ENCODE data around the gene TBC1D22A. TPM values are rescaled to one million over a fixed set of nuclear protein-coding genes. Genes with fewer than 3 reads are reported as not detected.

The TBC1D22A gene
- total RNA-seq, 1 donor from 2014 or later = 24.2 TPM

DNA sequence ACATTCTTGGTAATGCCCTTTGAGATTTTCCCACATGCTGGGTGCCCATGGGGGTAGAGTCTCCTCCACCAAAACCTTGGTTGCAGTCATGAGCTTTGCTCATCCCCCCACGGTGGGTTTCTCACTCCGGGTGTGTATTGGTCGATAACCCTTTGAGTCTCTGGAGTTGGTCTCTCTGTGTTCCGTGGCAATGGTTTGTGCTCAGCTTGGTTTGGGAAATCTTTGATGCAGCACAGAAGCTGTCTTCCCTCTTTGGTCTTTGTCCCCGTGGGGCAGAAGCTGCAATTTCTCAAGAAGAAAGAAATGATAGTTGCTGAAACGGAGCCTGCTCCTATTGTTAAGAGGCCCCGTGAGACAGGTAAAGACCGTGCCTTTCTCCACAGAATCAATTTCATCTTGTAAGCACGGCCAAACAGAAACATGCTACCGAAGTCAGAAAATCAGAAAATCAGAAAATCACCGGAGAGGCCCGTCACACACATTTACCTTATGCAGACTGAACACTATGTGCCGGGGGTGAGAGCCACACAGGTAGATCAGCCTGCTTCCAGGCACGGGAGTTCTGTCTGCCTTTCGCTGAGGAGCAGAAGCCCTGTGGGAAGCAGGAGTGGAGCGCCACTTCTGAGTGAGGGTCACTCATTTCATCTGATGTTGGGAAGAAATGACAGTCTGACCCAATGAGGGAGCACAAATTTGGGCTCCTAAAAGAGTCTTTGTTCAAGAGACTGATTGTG, 186.1 kb downstream of the TBC1D22A start:
- Mint-ChIP-seq H3K9me3 (ENCODE audit: unreplicated experiment) (no peaks in the 10 kb centered on the region), H3K27ac (ENCODE audit: unreplicated experiment) (no peak overlapping the region), H3K27me3 (ENCODE audit: low read depth, unreplicated experiment) (no peaks in the 10 kb centered on the region), H3K4me3 (ENCODE audit: unreplicated experiment) (no peak overlapping the region), H3K36me3 (ENCODE audit: low read depth, unreplicated experiment) (peaks cover 38% of the 10 kb centered on the region), H3K4me1 (ENCODE audit: low read depth, unreplicated experiment) (peaks cover 6% of the 10 kb centered on the region)
- Histone ChIP-seq H3K9me3 (ENCODE audit: insufficient read depth, low read depth, low read length) (no peaks in the 10 kb centered on the region), H4K20me1 (ENCODE audit: insufficient read depth, low read length) (peaks cover 15% of the 10 kb centered on the region), H2AFZ (ENCODE audit: low read depth, low read length) (no peak overlapping the region), H3K9ac (ENCODE audit: low read length) (no peak overlapping the region), H3K27me3 (ENCODE audit: insufficient read depth, low read length) (no peaks in the 10 kb centered on the region), H3K4me2 (ENCODE audit: low read length) (no peak overlapping the region), H3K27ac (ENCODE audit: low read depth, low read length) (no peak overlapping the region), H3K79me2 (ENCODE audit: insufficient read depth, low read length) (no peaks in the 10 kb centered on the region), H3K36me3 (ENCODE audit: insufficient read depth, low read length) (no peaks in the 10 kb centered on the region), H3K4me3 (ENCODE audit: insufficient read depth, low read depth, low read length) (no peak overlapping the region), H3K4me1 (ENCODE audit: insufficient read depth, low read length) (no peaks in the 10 kb centered on the region)
- DNase-seq (ENCODE audit: low read depth) = no peak
- TF ChIP-seq EZH2 (IDR thresholded peaks at IDR 0.05; ENCODE audit: insufficient read depth, low read length) = no peak
- TF ChIP-seq, protein P1, sequence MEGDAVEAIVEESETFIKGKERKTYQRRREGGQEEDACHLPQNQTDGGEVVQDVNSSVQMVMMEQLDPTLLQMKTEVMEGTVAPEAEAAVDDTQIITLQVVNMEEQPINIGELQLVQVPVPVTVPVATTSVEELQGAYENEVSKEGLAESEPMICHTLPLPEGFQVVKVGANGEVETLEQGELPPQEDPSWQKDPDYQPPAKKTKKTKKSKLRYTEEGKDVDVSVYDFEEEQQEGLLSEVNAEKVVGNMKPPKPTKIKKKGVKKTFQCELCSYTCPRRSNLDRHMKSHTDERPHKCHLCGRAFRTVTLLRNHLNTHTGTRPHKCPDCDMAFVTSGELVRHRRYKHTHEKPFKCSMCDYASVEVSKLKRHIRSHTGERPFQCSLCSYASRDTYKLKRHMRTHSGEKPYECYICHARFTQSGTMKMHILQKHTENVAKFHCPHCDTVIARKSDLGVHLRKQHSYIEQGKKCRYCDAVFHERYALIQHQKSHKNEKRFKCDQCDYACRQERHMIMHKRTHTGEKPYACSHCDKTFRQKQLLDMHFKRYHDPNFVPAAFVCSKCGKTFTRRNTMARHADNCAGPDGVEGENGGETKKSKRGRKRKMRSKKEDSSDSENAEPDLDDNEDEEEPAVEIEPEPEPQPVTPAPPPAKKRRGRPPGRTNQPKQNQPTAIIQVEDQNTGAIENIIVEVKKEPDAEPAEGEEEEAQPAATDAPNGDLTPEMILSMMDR (IDR thresholded peaks at IDR 0.05; ENCODE audit: insufficient read depth, low read depth, low read length) = no peak
- no peak for FAIRE-seq

DNA sequence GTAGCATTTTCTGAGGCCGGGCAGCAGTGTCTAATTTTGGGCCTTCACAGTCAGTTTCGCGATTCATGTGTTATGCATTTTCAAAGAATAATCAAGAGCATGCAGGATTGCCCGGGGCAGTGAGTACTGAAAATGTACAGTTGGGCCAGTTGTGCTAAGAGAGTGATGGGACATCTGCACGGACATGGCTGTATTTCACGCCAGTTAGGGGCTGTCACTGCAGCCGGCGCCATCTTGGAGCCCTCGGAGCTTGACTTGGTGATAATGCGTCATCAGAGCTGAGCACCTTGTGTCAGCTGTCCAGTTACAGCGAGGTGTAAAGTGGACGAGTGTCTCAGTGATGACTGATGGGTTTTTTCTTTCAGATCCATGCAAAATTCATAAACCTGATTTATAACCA, 188.9 kb downstream of the TBC1D22A start:
- Histone ChIP-seq H3K4me2 (ENCODE audit: low read length) (no peak overlapping the region), H4K20me1 (ENCODE audit: insufficient read depth, low read length) (peaks cover 26% of the 10 kb centered on the region), H3K9ac (ENCODE audit: low read length) (no peak overlapping the region), H3K27ac (ENCODE audit: low read depth, low read length) (no peak overlapping the region), H3K9me3 (ENCODE audit: insufficient read depth, low read depth, low read length) (no peaks in the 10 kb centered on the region), H3K4me3 (ENCODE audit: insufficient read depth, low read depth, low read length) (no peak overlapping the region), H2AFZ (ENCODE audit: low read depth, low read length) (no peak overlapping the region), H3K36me3 (ENCODE audit: insufficient read depth, low read length) (no peaks in the 10 kb centered on the region), H3K27me3 (ENCODE audit: insufficient read depth, low read length) (no peaks in the 10 kb centered on the region), H3K4me1 (ENCODE audit: insufficient read depth, low read length) (no peaks in the 10 kb centered on the region), H3K79me2 (ENCODE audit: insufficient read depth, low read length) (no peaks in the 10 kb centered on the region)
- no peak for FAIRE-seq
- Mint-ChIP-seq H3K36me3 (ENCODE audit: low read depth, unreplicated experiment) (peaks cover 35% of the 10 kb centered on the region), H3K27me3 (ENCODE audit: low read depth, unreplicated experiment) (no peaks in the 10 kb centered on the region), H3K4me3 (ENCODE audit: unreplicated experiment) (no peak overlapping the region), H3K27ac (ENCODE audit: unreplicated experiment) (no peak overlapping the region), H3K4me1 (ENCODE audit: low read depth, unreplicated experiment) (peaks cover 6% of the 10 kb centered on the region), H3K9me3 (ENCODE audit: unreplicated experiment) (no peaks in the 10 kb centered on the region)
- TF ChIP-seq EZH2 (IDR thresholded peaks at IDR 0.05; ENCODE audit: insufficient read depth, low read length) = no peak
- TF ChIP-seq, protein P1 (IDR thresholded peaks at IDR 0.05; ENCODE audit: insufficient read depth, low read depth, low read length) = no peak
- no peak for DNase-seq (ENCODE audit: low read depth)

DNA sequence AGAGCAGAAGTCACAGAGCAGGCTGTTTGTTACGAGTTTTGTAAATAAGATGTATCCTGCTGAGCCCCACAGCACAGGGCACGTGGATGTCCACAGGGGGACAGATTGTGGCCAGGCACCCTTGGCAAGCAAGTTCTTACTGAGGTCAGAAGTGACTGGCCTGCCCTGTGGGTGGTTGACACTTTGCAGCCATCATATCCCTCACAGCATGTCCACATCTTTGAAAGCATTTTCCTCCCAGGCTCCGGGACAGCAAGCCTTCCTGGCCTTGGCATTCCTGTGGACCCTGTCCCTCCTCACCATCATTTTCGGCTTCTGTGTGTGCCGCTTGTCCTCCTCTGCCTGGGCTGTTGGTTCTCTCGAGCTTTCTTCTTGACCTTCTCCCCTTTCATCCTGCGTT, 189.5 kb downstream of the TBC1D22A start:
- H3K9ac ChIP-seq (ENCODE audit: low read length) = no peak overlapping the region
- no peak overlapping the region for H3K4me2 ChIP-seq (ENCODE audit: low read length)
- no peaks in the 10 kb centered on the region for H3K4me1 ChIP-seq (ENCODE audit: insufficient read depth, low read length)
- TF ChIP-seq, protein P1 (IDR thresholded peaks at IDR 0.05; ENCODE audit: insufficient read depth, low read depth, low read length) = no peak
- no peak for TF ChIP-seq EZH2 (IDR thresholded peaks at IDR 0.05; ENCODE audit: insufficient read depth, low read length)
- peaks cover 31% of the 10 kb centered on the region for H3K36me3 Mint-ChIP-seq (ENCODE audit: low read depth, unreplicated experiment)
- H4K20me1 ChIP-seq (ENCODE audit: insufficient read depth, low read length) = peaks cover 25% of the 10 kb centered on the region
- H3K4me1 Mint-ChIP-seq (ENCODE audit: low read depth, unreplicated experiment) = peaks cover 6% of the 10 kb centered on the region
- DNase-seq (ENCODE audit: low read depth) (no peak), FAIRE-seq (no peak)
- H3K9me3 ChIP-seq (ENCODE audit: insufficient read depth, low read depth, low read length) = no peaks in the 10 kb centered on the region
- no peak overlapping the region for H3K4me3 Mint-ChIP-seq (ENCODE audit: unreplicated experiment)
- H3K36me3 ChIP-seq (ENCODE audit: insufficient read depth, low read length) = no peaks in the 10 kb centered on the region
- no peak overlapping the region for H3K4me3 ChIP-seq (ENCODE audit: insufficient read depth, low read depth, low read length)
- H3K27me3 ChIP-seq (ENCODE audit: insufficient read depth, low read length) = no peaks in the 10 kb centered on the region
- no peaks in the 10 kb centered on the region for H3K27me3 Mint-ChIP-seq (ENCODE audit: low read depth, unreplicated experiment)
- no peaks in the 10 kb centered on the region for H3K9me3 Mint-ChIP-seq (ENCODE audit: unreplicated experiment)
- no peak overlapping the region for H3K27ac ChIP-seq (ENCODE audit: low read depth, low read length)
- H2AFZ ChIP-seq (ENCODE audit: low read depth, low read length) = no peak overlapping the region
- H3K79me2 ChIP-seq (ENCODE audit: insufficient read depth, low read length) = no peaks in the 10 kb centered on the region
- H3K27ac Mint-ChIP-seq (ENCODE audit: unreplicated experiment) = no peak overlapping the region

Measured in astrocyte (in vitro differentiated cells and primary cell).